Upper lobe of left lung (tissue), 6 donors: ENCODE measurements around the gene MYG1. TPM values are rescaled to one million over a fixed set of nuclear protein-coding genes. Genes with fewer than 3 reads are reported as not detected.

Source experiments
- ATAC-seq, 2 donors: fragments of 200-7000 bp; cut with Tn5 transposase; one replicate each; pipeline ENCODE4 v1.9.1; 2022; ENCODE audit warnings: mild to moderate bottlenecking in 2 of 2, moderate library complexity in 2 of 2; ENCODE audit not compliant: low FRiP score in 2 of 2
- DNase-seq, 2 donors: peaks; one replicate each; pipeline ENCODE4 v3.0.0-alpha.2; 2019 to 2020
- H3K27ac ChIP-seq, 4 donors: fragments of 200-600 bp; sonication (generic); one replicate each; pipeline ENCODE4 v1.5.1; 2016 to 2019
- H3K27me3 ChIP-seq, 4 donors: fragments of 200-600 bp; sonication (generic); one replicate each; pipeline ENCODE4 v1.5.1; 2017 to 2019
- H3K36me3 ChIP-seq, 4 donors: fragments of 200-600 bp; sonication (generic); one replicate each; pipeline ENCODE4 v1.5.1; 2016 to 2019
- H3K4me1 ChIP-seq, 4 donors: fragments of 200-600 bp; sonication (generic); one replicate each; pipeline ENCODE4 v1.5.1; 2018 to 2019
- H3K4me3 ChIP-seq, 4 donors: fragments of 200-600 bp; sonication (generic); one replicate each; pipeline ENCODE4 v1.5.1; 2017 to 2019; ENCODE audit warnings: mild to moderate bottlenecking in 2 of 4, moderate library complexity in 1 of 4
- H3K9me3 ChIP-seq, 4 donors: fragments of 200-600 bp; sonication (generic); one replicate each; pipeline ENCODE4 v1.5.1; 2018 to 2019
- CTCF ChIP-seq, 6 experiments: fragments of 450-650 bp in 4 of 6; fragments of 200-600 bp in 2 of 6; sonication (generic) in 2 of 6; IDR thresholded peaks; one replicate each; pipeline ENCODE4 v1.5.1; 2016 to 2019; ENCODE audit warnings: antibody characterized with exemption in 6 of 6
- EP300 ChIP-seq, 4 donors: sonication (generic); formaldehyde crosslinking; IDR thresholded peaks; one replicate each; pipeline ENCODE4 v1.5.1; 2017; ENCODE audit warnings: antibody characterized with exemption in 4 of 4, control low read depth in 2 of 4
- POLR2A ChIP-seq, 4 donors: fragments of 450-650 bp; IDR thresholded peaks; one replicate each; pipeline ENCODE4 v1.5.1; 2016 to 2017; ENCODE audit warnings: antibody characterized with exemption in 4 of 4, mild to moderate bottlenecking in 2 of 4
- POLR2AphosphoS5 ChIP-seq, 2 donors: sonication (generic); formaldehyde crosslinking; IDR thresholded peaks; one replicate each; pipeline ENCODE4 v1.5.1; 2017; ENCODE audit warnings: antibody characterized with exemption in 2 of 2
- WGBS, 2 donors: methylation state at CpG; one replicate each; pipeline ENCODE4 v1.1.5; 2017 to 2018; 5-methylcytosine and 5-hydroxymethylcytosine counted together
- total RNA-seq, 6 donors: library from RNA; depleted of rRNA in 4 of 6; stranded (reverse); fragments of >200 nt in 4 of 6; gene quantifications; one replicate each; pipeline versions ENCODE4 v1.1.0 to v1.2.1, GENCODE V29; 2016 to 2021
- donor health status: DM: no; HTN: no; CAD: no; lungs with moderate emphysema.
- donor health status: DM: no; HTN: yes; CAD: no; lungs with severe emphysema.

The MYG1 gene
- total RNA-seq, 6 donors from 2014 or later: 29.1 to 50.7 (median 34.8) TPM

GRCh38 chr12:53347905-53348304, 48.4 kb downstream of the MYG1 start:
- no peak for TF ChIP-seq EP300 (IDR thresholded peaks at IDR 0.05)
- no peak for TF ChIP-seq CTCF (IDR thresholded peaks at IDR 0.05)
- TF ChIP-seq POLR2A (IDR thresholded peaks at IDR 0.05): no peak
- no peak for TF ChIP-seq POLR2AphosphoS5 (IDR thresholded peaks at IDR 0.05)
- ATAC-seq: no peak
- H3K9me3 ChIP-seq: no peaks in the 10 kb centered on the region
- no peak for DNase-seq
- no peaks in the 10 kb centered on the region for H3K27me3 ChIP-seq
- H3K27ac ChIP-seq: no peak overlapping the region
- peaks cover 16 to 28% (median 21%) of the 10 kb centered on the region in 4 donors for H3K4me1 ChIP-seq
- no peak overlapping the region for H3K4me3 ChIP-seq
- WGBS, 2 donors: 94 to 95% methylated on average over 4 of the region's 4 CpGs
- H3K36me3 ChIP-seq: no peaks in the 10 kb centered on the region

GRCh38 chr12:53352331-53353256, 53.1 kb downstream of the MYG1 start:
- H3K27ac ChIP-seq: peak overlapping the region in 1 of 4 donors; percentile 50
- H3K9me3 ChIP-seq: no peaks in the 10 kb centered on the region
- WGBS, 2 donors: 62 to 65% methylated on average over 21 of the region's 21 CpGs
- DNase-seq (peak in 1 of 2 donors; percentile 89), ATAC-seq (peak; percentile 95 to 97)
- H3K36me3 ChIP-seq: no peaks in the 10 kb centered on the region
- H3K4me3 ChIP-seq: no peak overlapping the region
- no peaks in the 10 kb centered on the region for H3K27me3 ChIP-seq
- peak; percentile 76 to 95 (median 88) for TF ChIP-seq CTCF (IDR thresholded peaks at IDR 0.05)
- TF ChIP-seq POLR2AphosphoS5 (IDR thresholded peaks at IDR 0.05): no peak
- peak in 1 of 4 donors; percentile 21 for TF ChIP-seq POLR2A (IDR thresholded peaks at IDR 0.05)
- TF ChIP-seq EP300 (IDR thresholded peaks at IDR 0.05): peak in 1 of 4 donors; percentile 43
- peaks cover 2 to 15% (median 8%) of the 10 kb centered on the region in 4 donors for H3K4me1 ChIP-seq

GRCh38 chr12:53353257-53353655, 53.8 kb downstream of the MYG1 start:
- H3K27me3 ChIP-seq: no peaks in the 10 kb centered on the region
- ATAC-seq: peak; percentile 12 to 36
- TF ChIP-seq CTCF (IDR thresholded peaks at IDR 0.05): no peak
- TF ChIP-seq EP300 (IDR thresholded peaks at IDR 0.05): no peak
- TF ChIP-seq POLR2A (IDR thresholded peaks at IDR 0.05): no peak
- TF ChIP-seq POLR2AphosphoS5 (IDR thresholded peaks at IDR 0.05): no peak
- WGBS, 2 donors: 77 to 87% methylated on average over 5 of the region's 5 CpGs
- H3K27ac ChIP-seq: no peak overlapping the region
- no peaks in the 10 kb centered on the region for H3K36me3 ChIP-seq
- H3K4me3 ChIP-seq: no peak overlapping the region
- DNase-seq: no peak
- H3K9me3 ChIP-seq: no peaks in the 10 kb centered on the region
- peaks cover 2 to 15% (median 8%) of the 10 kb centered on the region in 4 donors for H3K4me1 ChIP-seq

- TF ChIP-seq POLR2AphosphoS5 (IDR thresholded peaks at IDR 0.05) (no peak), CTCF (IDR thresholded peaks at IDR 0.05) (no peak), EP300 (IDR thresholded peaks at IDR 0.05) (no peak), POLR2A (IDR thresholded peaks at IDR 0.05) (no peak)
- Histone ChIP-seq H3K9me3 (no peaks in the 10 kb centered on the region), H3K27ac (no peak overlapping the region), H3K36me3 (no peaks in the 10 kb centered on the region), H3K27me3 (no peaks in the 10 kb centered on the region), H3K4me3 (no peak overlapping the region), H3K4me1 (peaks cover 2 to 15% (median 8%) of the 10 kb centered on the region in 4 donors)
- ATAC-seq (no peak), DNase-seq (no peak)
- 44 to 54% methylated on average over 3 of the region's 3 CpGs for WGBS, 2 donors
Observed at GRCh38 chr12:53355121-53355520, 55.6 kb downstream of the MYG1 start.

Other genes starting within 250 kb of the MYG1 start
- gene TNS2, start 249.6 kb upstream of the MYG1 start, total RNA-seq: 100 to 1,000 TPM in 5 of 6 donors, 10 to 100 TPM in 1; 99.1 to 703 (median 197) TPM
- gene SPRYD3, start 220.3 kb upstream of the MYG1 start, total RNA-seq: 10 to 100 TPM; 34.8 to 53.3 (median 46.7) TPM
- gene IGFBP6, start 202.0 kb upstream of the MYG1 start, total RNA-seq: 100 to 1,000 TPM in 1 of 6 donors, 10 to 100 TPM in 5; 12.6 to 112 (median 48.9) TPM
- gene SOAT2, start 196.2 kb upstream of the MYG1 start, total RNA-seq: 1 to 10 TPM in 1 of 6 donors, under 1 TPM in 2, not detected in 3; 0.11 to 3.1 (median 0.13) TPM
- 10 to 100 TPM in 5 of 6 donors, 1 to 10 TPM in 1; 9.6 to 52.4 (median 24.0) TPM for gene ZNF740, start 119.0 kb upstream of the MYG1 start, total RNA-seq
- gene CSAD, start 118.8 kb upstream of the MYG1 start, total RNA-seq: 100 to 1,000 TPM in 1 of 6 donors, 10 to 100 TPM in 5; 19.8 to 164 (median 28.6) TPM
- gene ITGB7, start 92.4 kb upstream of the MYG1 start, total RNA-seq: 10 to 100 TPM in 1 of 6 donors, 1 to 10 TPM in 5; 3.1 to 12.9 (median 4.7) TPM
- gene RARG, start 67.5 kb upstream of the MYG1 start, total RNA-seq: 10 to 100 TPM; 21.2 to 43.0 (median 32.1) TPM
- gene ESPL1, start 31.4 kb upstream of the MYG1 start, total RNA-seq: 1 to 10 TPM; 1.5 to 5.3 (median 2.1) TPM
- 100 to 1,000 TPM; 374 to 580 (median 445) TPM for gene PFDN5, start 4.2 kb upstream of the MYG1 start, total RNA-seq
- gene AAAS, start 21.9 kb downstream of the MYG1 start, total RNA-seq: 100 to 1,000 TPM in 1 of 6 donors, 10 to 100 TPM in 5; 27.2 to 138 (median 40.4) TPM
- not detected for gene SP7, start 36.7 kb downstream of the MYG1 start, total RNA-seq
- gene SP1, start 80.5 kb downstream of the MYG1 start, total RNA-seq: 10 to 100 TPM; 46.6 to 82.2 (median 61.7) TPM
- gene AMHR2, start 124.2 kb downstream of the MYG1 start, total RNA-seq: 1 to 10 TPM in 1 of 6 donors, under 1 TPM in 3, not detected in 2; 0.24 to 1.0 (median 0.41) TPM
- gene PRR13, start 142.0 kb downstream of the MYG1 start, total RNA-seq: 100 to 1,000 TPM in 3 of 6 donors, 10 to 100 TPM in 3; 81.5 to 198 (median 105) TPM
- gene PCBP2, start 152.4 kb downstream of the MYG1 start, total RNA-seq: 100 to 1,000 TPM; 346 to 723 (median 513) TPM
- 10 to 100 TPM in 5 of 6 donors, 1 to 10 TPM in 1; 9.6 to 87.0 (median 17.4) TPM for gene MAP3K12, start 199.8 kb downstream of the MYG1 start, total RNA-seq
- 10 to 100 TPM; 25.4 to 74.4 (median 36.8) TPM for gene TARBP2, start 201.6 kb downstream of the MYG1 start, total RNA-seq
- gene NPFF, start 207.8 kb downstream of the MYG1 start, total RNA-seq: 1 to 10 TPM in 1 of 6 donors, not detected in 5; 6.2 TPM